H9 (cell line): ENCODE data around the gene CELA2A. TPM values are rescaled to one million over a fixed set of nuclear protein-coding genes. Genes with fewer than 3 reads are reported as not detected.
"Not testable (repeated sequence)": the region's sequence is repeated elsewhere in the genome, so short reads cannot be mapped to it uniquely, and the experiment has no call there.

ENCODE experiments used
- DNase-seq: peaks from one replicate; pipeline ENCODE4 v3.0.0-alpha.2; 2017
- H2AFZ ChIP-seq: one replicate; pipeline ENCODE4 v1.6.1; 2013; ENCODE audit warnings: mild to moderate bottlenecking, low read length, control low read depth, moderate library complexity
- H2AK5ac ChIP-seq: 2 replicates; pipeline ENCODE4 v1.6.1; 2013; ENCODE audit warnings: low read length, control low read depth, mixed read lengths; ENCODE audit not compliant: insufficient read length
- H2BK120ac ChIP-seq: one replicate; pipeline ENCODE4 v1.6.1; 2013; ENCODE audit warnings: low read depth, mild to moderate bottlenecking, low read length, control low read depth, inconsistent platforms; ENCODE audit not compliant: poor library complexity, severe bottlenecking
- H2BK12ac ChIP-seq: 2 replicates; pipeline ENCODE4 v1.6.1; 2013; ENCODE audit warnings: low read length, control low read depth, mixed read lengths, low read depth; ENCODE audit not compliant: insufficient read length
- H2BK15ac ChIP-seq: 2 replicates; pipeline ENCODE4 v1.6.1; 2013; ENCODE audit warnings: low read depth, low read length, control low read depth
- H2BK20ac ChIP-seq: one replicate; pipeline ENCODE4 v1.6.1; 2013; ENCODE audit warnings: low read depth, mild to moderate bottlenecking, low read length, control low read depth, inconsistent platforms; ENCODE audit not compliant: poor library complexity, severe bottlenecking
- H2BK5ac ChIP-seq: 2 replicates; pipeline ENCODE4 v1.6.1; 2013; ENCODE audit warnings: low read length, control low read depth, mixed read lengths; ENCODE audit not compliant: insufficient read length
- H3K14ac ChIP-seq: 2 replicates; pipeline ENCODE4 v1.6.1; 2013; ENCODE audit warnings: low read length, control low read depth; ENCODE audit not compliant: insufficient read depth
- H3K18ac ChIP-seq: 2 replicates; pipeline ENCODE4 v1.6.1; 2013; ENCODE audit warnings: low read depth, mild to moderate bottlenecking, mixed read lengths, low read length, control low read depth; ENCODE audit not compliant: insufficient read length
- H3K23ac ChIP-seq: 2 replicates; pipeline ENCODE4 v1.6.1; 2013; ENCODE audit warnings: low read length, control low read depth, mixed read lengths, low read depth; ENCODE audit not compliant: insufficient read length
- H3K23me2 ChIP-seq: 2 replicates; pipeline ENCODE4 v1.6.1; 2013; ENCODE audit warnings: low read depth, mild to moderate bottlenecking, mixed read lengths, low read length, control low read depth; ENCODE audit not compliant: insufficient read length, poor library complexity, severe bottlenecking
- H3K27ac ChIP-seq: 2 replicates; pipeline ENCODE4 v1.5.1; 2013; ENCODE audit warnings: low read length, control low read depth, mixed read lengths, low read depth; ENCODE audit not compliant: insufficient read length
- H3K27me3 ChIP-seq: 2 replicates; pipeline ENCODE4 v1.6.1; 2013; ENCODE audit warnings: low read length, control low read depth, inconsistent platforms; ENCODE audit not compliant: insufficient read depth
- H3K4ac ChIP-seq: 2 replicates; pipeline ENCODE4 v1.6.1; 2013; ENCODE audit warnings: low read depth, mild to moderate bottlenecking, control low read depth, inconsistent platforms, low read length, moderate library complexity
- H3K4me1 ChIP-seq: 2 replicates; pipeline ENCODE4 v1.6.1; 2013; ENCODE audit warnings: low read length, control low read depth, inconsistent platforms; ENCODE audit not compliant: insufficient read depth
- H3K4me2 ChIP-seq: 2 replicates; pipeline ENCODE4 v1.6.1; 2013; ENCODE audit warnings: low read length, control low read depth, mixed read lengths; ENCODE audit not compliant: insufficient read length, insufficient read depth
- H3K56ac ChIP-seq: 2 replicates; pipeline ENCODE4 v1.6.1; 2013; ENCODE audit warnings: low read depth, mild to moderate bottlenecking, mixed read lengths, low read length, control low read depth; ENCODE audit not compliant: insufficient read length
- H3K79me1 ChIP-seq: 2 replicates; pipeline ENCODE4 v1.6.1; 2013; ENCODE audit warnings: low read depth, mild to moderate bottlenecking, moderate library complexity, low read length, control low read depth, inconsistent platforms; ENCODE audit not compliant: insufficient read depth, poor library complexity, severe bottlenecking
- H3K79me2 ChIP-seq: 2 replicates; pipeline ENCODE4 v1.6.1; 2013; ENCODE audit warnings: low read length, control low read depth, inconsistent platforms; ENCODE audit not compliant: insufficient read depth
- H3K9ac ChIP-seq: 2 replicates; pipeline ENCODE4 v1.6.1; 2013; ENCODE audit warnings: low read length, control low read depth, mixed read lengths; ENCODE audit not compliant: insufficient read length; ENCODE audit errors: extremely low read depth
- H3K9me3 ChIP-seq: one replicate; pipeline ENCODE4 v1.6.1; 2013; ENCODE audit warnings: low read depth, low read length, inconsistent platforms; ENCODE audit not compliant: control insufficient read depth
- H3T11ph ChIP-seq: one replicate; pipeline ENCODE4 v1.6.1; 2013; ENCODE audit warnings: mild to moderate bottlenecking, low read length, control low read depth, inconsistent platforms
- H4K20me1 ChIP-seq: one replicate; pipeline ENCODE4 v1.6.1; 2013; ENCODE audit not compliant: control insufficient read depth, insufficient read length, insufficient read depth
- H4K5ac ChIP-seq: 2 replicates; pipeline ENCODE4 v1.6.1; 2013; ENCODE audit warnings: low read depth, mild to moderate bottlenecking, mixed read lengths, low read length, control low read depth; ENCODE audit not compliant: insufficient read length
- H4K8ac ChIP-seq: replicated peaks from 2 replicates; pipeline ENCODE4 v1.6.1; 2013; ENCODE audit warnings: low read length, control low read depth, mixed read lengths, low read depth; ENCODE audit not compliant: insufficient read length
- H4K91ac ChIP-seq: 2 replicates; pipeline ENCODE4 v1.6.1; 2013; ENCODE audit warnings: low read depth, mild to moderate bottlenecking, moderate library complexity, mixed read lengths, low read length, control low read depth; ENCODE audit not compliant: insufficient read length
- H3K27ac Mint-ChIP-seq, 3 experiments: 2 replicates in 2 of 3; 3 replicates in 1 of 3; pipeline ENCODE4 v1.8.0; 2020 to 2021; ENCODE audit warnings: mixed read lengths in 3 of 3, mild to moderate bottlenecking in 1 of 3, moderate library complexity in 1 of 3
- H3K27me3 Mint-ChIP-seq: 2 replicates; pipeline ENCODE4 v1.8.0; 2021; ENCODE audit warnings: low read depth, mild to moderate bottlenecking, moderate library complexity, mixed read lengths
- H3K36me3 Mint-ChIP-seq, 3 experiments: 2 replicates in 2 of 3; 3 replicates in 1 of 3; pipeline ENCODE4 v1.8.0; 2020 to 2021; ENCODE audit warnings: low read depth in 3 of 3, mixed read lengths in 3 of 3; ENCODE audit not compliant: insufficient read depth in 1 of 3
- H3K4me1 Mint-ChIP-seq, 2 experiments: 2 replicates each; pipeline ENCODE4 v1.8.0; 2020; ENCODE audit warnings: mixed read lengths in 2 of 2
- H3K4me3 Mint-ChIP-seq, 2 experiments: 2 replicates in 1 of 2; 3 replicates in 1 of 2; pipeline ENCODE4 v1.8.0; 2020 to 2021; ENCODE audit warnings: mild to moderate bottlenecking in 2 of 2, mixed read lengths in 2 of 2, moderate library complexity in 1 of 2
- H3K9me3 Mint-ChIP-seq, 2 experiments: 2 replicates in 1 of 2; 3 replicates in 1 of 2; pipeline ENCODE4 v1.8.0; 2020; ENCODE audit warnings: mild to moderate bottlenecking in 2 of 2, mixed read lengths in 2 of 2, moderate library complexity in 1 of 2
- WGBS: extraction: QIAGEN DNeasy Blood & Tissue Kit; methylation state at CpG from one replicate; pipeline ENCODE4 v1.1.7; 2013; ENCODE audit warnings: missing lambda C conversion rate, low lambda C conversion rate, mixed read lengths; ENCODE audit not compliant: insufficient read length; ENCODE audit errors: extremely low coverage; 5-methylcytosine and 5-hydroxymethylcytosine counted together
- total RNA-seq: library from RNA; stranded (reverse); gene quantifications from 2 replicates; pipeline ENCODE4 v1.2.1, GENCODE V29; 2021

The CELA2A gene
- total RNA-seq, 1 experiment from 2014 or later, result not detected

DNA sequence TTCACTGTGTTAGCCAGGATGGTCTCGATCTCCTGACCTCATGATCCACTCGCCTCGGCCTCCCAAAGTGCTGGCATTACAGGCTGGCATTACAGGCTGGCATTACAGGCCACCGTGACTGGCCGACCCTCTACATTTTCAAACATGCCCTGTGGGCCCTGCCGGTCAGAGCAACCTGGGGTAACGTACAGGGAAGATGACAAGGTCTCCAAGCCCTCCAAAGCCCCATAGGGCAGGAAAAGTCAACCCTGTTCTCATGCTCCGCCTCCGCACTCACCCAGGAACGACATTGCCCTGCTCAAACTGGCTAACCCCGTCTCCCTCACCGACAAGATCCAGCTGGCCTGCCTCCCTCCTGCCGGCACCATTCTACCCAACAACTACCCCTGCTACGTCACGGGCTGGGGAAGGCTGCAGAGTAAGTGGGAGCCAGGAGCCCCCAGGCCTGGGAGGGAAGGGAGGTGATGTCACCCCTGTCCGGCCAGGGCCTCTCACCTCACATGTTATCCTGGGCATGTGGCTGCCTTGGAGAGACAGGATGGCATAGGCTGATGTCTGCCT, 26.5 kb downstream of the CELA2A start:
- H3K9me3 ChIP-seq, H2BK120ac ChIP-seq, H3K23me2 ChIP-seq, H2BK15ac ChIP-seq, H3K79me1 ChIP-seq, H3T11ph ChIP-seq, H3K27ac ChIP-seq, H3K4me2 ChIP-seq, H3K23ac ChIP-seq, H3K27me3 ChIP-seq, H3K56ac ChIP-seq, H3K79me2 ChIP-seq, H3K4me1 ChIP-seq, H2BK20ac ChIP-seq, H3K18ac ChIP-seq, DNase-seq, H3K4ac ChIP-seq, H3K9me3 Mint-ChIP-seq, H4K20me1 ChIP-seq, H3K14ac ChIP-seq, H4K8ac ChIP-seq, H2AFZ ChIP-seq, H2BK5ac ChIP-seq, H3K9ac ChIP-seq, H3K27ac Mint-ChIP-seq, H2BK12ac ChIP-seq, H3K27me3 Mint-ChIP-seq, H4K5ac ChIP-seq, H4K91ac ChIP-seq, H2AK5ac ChIP-seq, H3K4me1 Mint-ChIP-seq: not testable (repeated sequence)
- H3K4me3 Mint-ChIP-seq, result peak overlapping the region in 1 of 2 experiments; percentile 17; a peak in 1 of 5 replicates
- H3K36me3 Mint-ChIP-seq, result peaks cover 0 to 12% (median 5%) of the 10 kb centered on the region in 3 experiments; a peak in 5 of 7 replicates
- WGBS, result no CpG with 5 or more reads among the region's 16 CpGs
